B cell (primary cell): ENCODE data around the gene PSAPL1. TPM values are rescaled to one million over a fixed set of nuclear protein-coding genes. Genes with fewer than 3 reads are reported as not detected.

ENCODE experiments used
- ATAC-seq: fragments of 200-7000 bp; cut with Tn5 transposase; one replicate; pipeline ENCODE4 v1.10.0; 2021; ENCODE audit warnings: low read depth, mild to moderate bottlenecking, moderate number of reproducible peaks, moderate library complexity
- CTCF ChIA-PET: fragments of 350-600 bp; sonication (Branson Sonifier 250); formaldehyde crosslinking; loops from one replicate; lab custom pipeline; 2021; ENCODE audit warnings: antibody characterized with exemption, inconsistent platforms; lab: Charles Lee
- POLR2A ChIA-PET: fragments of 350-600 bp; sonication (Branson Sonifier 250); formaldehyde crosslinking; loops from one replicate; lab custom pipeline; 2021; ENCODE audit warnings: antibody characterized with exemption; lab: Charles Lee
- DNase-seq: peaks from one replicate; pipeline ENCODE4 v3.0.0; 2013
- H2AFZ ChIP-seq: 2 replicates; pipeline ENCODE4 v1.6.1; 2012; ENCODE audit warnings: mild to moderate bottlenecking, low read depth, low read length; ENCODE audit not compliant: insufficient read depth, poor library complexity, severe bottlenecking
- H3K27ac ChIP-seq, 2 donors: 1 replicate in 1 of 2; 2 replicates in 1 of 2; pipeline ENCODE4 v1.5.1; 2012 to 2013; ENCODE audit warnings: low read length in 2 of 2, mild to moderate bottlenecking in 2 of 2, moderate library complexity in 1 of 2
- H3K27me3 ChIP-seq, 4 experiments: fragments of 200-600 bp in 1 of 4; sonication (generic) in 1 of 4; replicated peaks in 1 of 4; 1 replicate in 2 of 4; 2 replicates in 2 of 4; pipeline versions ENCODE4 v1.6.1 to v1.7.0; 2013 to 2016; ENCODE audit warnings: low read length in 3 of 4, mild to moderate bottlenecking in 2 of 4, mixed read lengths in 1 of 4, moderate library complexity in 1 of 4; ENCODE audit not compliant: insufficient read depth in 4 of 4, control insufficient read depth in 3 of 4; ENCODE audit errors: control extremely low read depth in 1 of 4
- H3K36me3 ChIP-seq, 2 experiments: replicated peaks in 1 of 2; 1 replicate in 1 of 2; 2 replicates in 1 of 2; pipeline versions ENCODE4 v1.6.1 to v1.7.1; 2013; ENCODE audit warnings: low read length in 1 of 2; ENCODE audit not compliant: insufficient read depth in 2 of 2, control insufficient read depth in 1 of 2; ENCODE audit errors: control extremely low read depth in 1 of 2, extremely low read depth in 1 of 2
- H3K4me1 ChIP-seq, 2 donors: fragments of 200-600 bp in 1 of 2; sonication (generic) in 1 of 2; 1 replicate in 1 of 2; 2 replicates in 1 of 2; pipeline versions ENCODE4 v1.5.1 to v1.6.1; 2013 to 2017; ENCODE audit warnings: low read length in 2 of 2; ENCODE audit not compliant: control insufficient read depth in 2 of 2, insufficient read depth in 2 of 2
- H3K4me2 ChIP-seq: replicated peaks from 2 replicates; pipeline ENCODE3; 2012; ENCODE audit warnings: mild to moderate bottlenecking, low read depth, low read length; ENCODE audit not compliant: poor library complexity, severe bottlenecking
- H3K4me3 ChIP-seq, 5 experiments: fragments of 200-600 bp in 1 of 5; sonication (generic) in 1 of 5; 1 replicate in 3 of 5; 2 replicates in 2 of 5; pipeline versions ENCODE4 v1.5.1 to v1.7.0; 2011 to 2016; ENCODE audit warnings: low read length in 4 of 5, mild to moderate bottlenecking in 4 of 5, low read depth in 2 of 5, control low read depth in 1 of 5, moderate library complexity in 1 of 5; ENCODE audit not compliant: insufficient read depth in 1 of 5; ENCODE audit errors: control extremely low read depth in 1 of 5, extremely low read depth in 1 of 5
- H3K79me2 ChIP-seq: fragments of 200-600 bp; sonication (generic); one replicate; pipeline ENCODE4 v1.6.0; 2016; ENCODE audit warnings: low read length; ENCODE audit not compliant: control insufficient read depth, insufficient read depth
- H3K9ac ChIP-seq: fragments of 200-600 bp; sonication (generic); 2 replicates; pipeline ENCODE4 v1.6.1; 2017; ENCODE audit warnings: mild to moderate bottlenecking, low read length, moderate library complexity
- H3K9me3 ChIP-seq, 3 donors: one replicate each; pipeline versions ENCODE4 v1.6.1 to v1.7.1; 2013; ENCODE audit warnings: low read length in 2 of 3; ENCODE audit not compliant: control insufficient read depth in 2 of 3, insufficient read depth in 1 of 3; ENCODE audit errors: control extremely low read depth in 1 of 3
- H4K20me1 ChIP-seq: 2 replicates; pipeline ENCODE4 v1.6.0; 2012; ENCODE audit warnings: mild to moderate bottlenecking, low read length; ENCODE audit not compliant: insufficient read depth, control insufficient read depth, poor library complexity, severe bottlenecking
- H3K27ac Mint-ChIP-seq: one replicate; pipeline ENCODE4 v1.8.0; 2021; ENCODE audit warnings: mixed read lengths
- H3K27me3 Mint-ChIP-seq: one replicate; pipeline ENCODE4 v1.8.0; 2021; ENCODE audit warnings: mixed read lengths
- H3K4me1 Mint-ChIP-seq: one replicate; pipeline ENCODE4 v1.8.0; 2021; ENCODE audit warnings: mixed read lengths
- H3K4me3 Mint-ChIP-seq: one replicate; pipeline ENCODE4 v1.8.0; 2021; ENCODE audit warnings: mixed read lengths
- H3K9me3 Mint-ChIP-seq: one replicate; pipeline ENCODE4 v1.8.0; 2022; ENCODE audit warnings: mixed read lengths; ENCODE audit not compliant: insufficient read depth
- CTCF ChIP-seq: fragments of 200-600 bp; IDR thresholded peaks from one replicate; pipeline ENCODE4 v1.8.0; 2022; ENCODE audit warnings: antibody characterized with exemption, mild to moderate bottlenecking
- EZH2 ChIP-seq: IDR thresholded peaks from 2 replicates; pipeline ENCODE4 v1.6.1; 2012; ENCODE audit warnings: borderline replicate concordance, low read depth, mild to moderate bottlenecking, moderate library complexity, low read length; ENCODE audit not compliant: insufficient read depth, poor library complexity, severe bottlenecking
- WGBS: methylation state at CpG from one replicate; pipeline ENCODE4 v1.1.5; 2013; ENCODE audit warnings: missing lambda C conversion rate; ENCODE audit not compliant: insufficient coverage; 5-methylcytosine and 5-hydroxymethylcytosine counted together
- intact Hi-C: fragments of 100-400 bp; cut with micrococcal nuclease; formaldehyde crosslinking; loops from one replicate; pipeline ENCODE4 v1.10.0; 2022
- polyA plus RNA-seq: library from polyadenylated mRNA; depleted of rRNA; stranded (reverse); fragments of >200 nt; gene quantifications from 2 replicates; pipeline ENCODE4 v1.2.3, GENCODE V29; 2012
- total RNA-seq, 2 donors: library from RNA; stranded (reverse); fragments of 120-200 nt in 1 of 2; gene quantifications; 1 replicate in 1 of 2; 2 replicates in 1 of 2; pipeline versions ENCODE4 v1.2.3 to v1.2.4, GENCODE V29; 2013 to 2022

Gene PSAPL1
- total and polyA plus RNA-seq, 2 donors (not counting 1 experiment from before 2014, with no cell fraction given) = not detected

GRCh38 chr4:7408166-7408565, 26.6 kb downstream of the PSAPL1 start:
- no CpG with 5 or more reads among the region's 4 CpGs for WGBS
- CTCF ChIA-PET = no interaction called here
- no peak overlapping the region for H3K4me3 Mint-ChIP-seq

GRCh38 chr4:7403001-7403400, 31.7 kb downstream of the PSAPL1 start:
- Histone ChIP-seq H2AFZ (no peak overlapping the region), H3K27me3 (no peaks in the 10 kb centered on the region), H3K4me3 (no peak overlapping the region), H3K4me2 (no peak overlapping the region), H3K27ac (no peak overlapping the region), H3K36me3 (no peaks in the 10 kb centered on the region), H3K4me1 (no peaks in the 10 kb centered on the region), H3K9ac (no peak overlapping the region), H3K9me3 (peaks cover 1 to 3% (median 1%) of the 10 kb centered on the region in 3 donors), H4K20me1 (no peaks in the 10 kb centered on the region), H3K79me2 (no peaks in the 10 kb centered on the region)
- H3K9me3 Mint-ChIP-seq = peaks cover 9% of the 10 kb centered on the region
- ATAC-seq (no peak), DNase-seq (no peak)
- H3K4me1 Mint-ChIP-seq = no peaks in the 10 kb centered on the region
- intact Hi-C loops = no loop called here
- peaks cover 5% of the 10 kb centered on the region for H3K27me3 Mint-ChIP-seq
- WGBS = 54% methylated on average over 2 of the region's 3 CpGs
- no peak overlapping the region for H3K27ac Mint-ChIP-seq
- ChIA-PET CTCF (no interaction called here), POLR2A (no interaction called here)
- H3K4me3 Mint-ChIP-seq = no peak overlapping the region
- TF ChIP-seq CTCF = no peak
- no peak for TF ChIP-seq EZH2

More at GRCh38 chr4:7408166-7408565, 26.6 kb downstream of the PSAPL1 start:
- intact Hi-C loops = no loop called here
- Histone ChIP-seq H3K4me2 (no peak overlapping the region), H3K4me1 (no peaks in the 10 kb centered on the region), H3K27ac (no peak overlapping the region), H2AFZ (no peak overlapping the region), H3K27me3 (no peaks in the 10 kb centered on the region), H3K9me3 (peaks cover 1 to 15% (median 10%) of the 10 kb centered on the region in 3 donors), H3K79me2 (no peaks in the 10 kb centered on the region), H3K9ac (no peak overlapping the region), H3K4me3 (no peak overlapping the region), H3K36me3 (no peaks in the 10 kb centered on the region), H4K20me1 (no peaks in the 10 kb centered on the region)
- POLR2A ChIA-PET = no interaction called here
- no peaks in the 10 kb centered on the region for H3K27me3 Mint-ChIP-seq
- TF ChIP-seq EZH2 (no peak), CTCF (no peak)
- no peak overlapping the region for H3K27ac Mint-ChIP-seq
- DNase-seq = no peak
- H3K4me1 Mint-ChIP-seq = no peaks in the 10 kb centered on the region
- H3K9me3 Mint-ChIP-seq = peaks cover 10% of the 10 kb centered on the region
- ATAC-seq = no peak
